Natural killer cell (primary cell): ENCODE data around the gene RAB26. TPM values are rescaled to one million over a fixed set of nuclear protein-coding genes. Genes with fewer than 3 reads are reported as not detected.
"Not testable (repeated sequence)": the region's sequence is repeated elsewhere in the genome, so short reads cannot be mapped to it uniquely, and the experiment has no call there.

Source experiments
- ATAC-seq, 3 donors: fragments of 150-1000 bp in 2 of 3; fragments of 200-7000 bp in 1 of 3; cut with Tn5 transposase; 1 replicate in 1 of 3; 2 replicates in 2 of 3; pipeline ENCODE4 v1.10.0; 2021; ENCODE audit warnings: mild to moderate bottlenecking in 2 of 3, moderate library complexity in 2 of 3
- DNase-seq, 2 donors: peaks; one replicate each; pipeline versions ENCODE4 v3.0.0 to v3.0.0-alpha.2; 2013 to 2021; ENCODE audit warnings: mixed read lengths in 1 of 2
- H3K27ac ChIP-seq: one replicate; pipeline ENCODE4 v1.5.1; 2013; ENCODE audit warnings: mild to moderate bottlenecking, low read length
- H3K27me3 ChIP-seq: one replicate; pipeline ENCODE4 v1.6.1; 2013; ENCODE audit warnings: low read length; ENCODE audit not compliant: control insufficient read depth, insufficient read depth
- H3K36me3 ChIP-seq: one replicate; pipeline ENCODE4 v1.6.1; 2013; ENCODE audit warnings: low read length; ENCODE audit not compliant: control insufficient read depth, insufficient read depth
- H3K4me1 ChIP-seq: one replicate; pipeline ENCODE4 v1.6.1; 2013; ENCODE audit warnings: low read length; ENCODE audit not compliant: control insufficient read depth, insufficient read depth
- H3K4me3 ChIP-seq: one replicate; pipeline ENCODE4 v1.5.1; 2013; ENCODE audit warnings: low read length
- H3K9me3 ChIP-seq: one replicate; pipeline ENCODE4 v1.6.1; 2013; ENCODE audit warnings: low read length; ENCODE audit not compliant: control insufficient read depth, insufficient read depth
- H3K27ac Mint-ChIP-seq, 2 donors: one replicate each; pipeline ENCODE4 v1.8.0; 2022; ENCODE audit warnings: mild to moderate bottlenecking in 2 of 2, mixed read lengths in 2 of 2, moderate library complexity in 1 of 2
- H3K27me3 Mint-ChIP-seq, 2 donors: one replicate each; pipeline ENCODE4 v1.8.0; 2022; ENCODE audit warnings: low read depth in 2 of 2, mixed read lengths in 2 of 2
- H3K36me3 Mint-ChIP-seq: one replicate; pipeline ENCODE4 v1.8.0; 2022; ENCODE audit warnings: mixed read lengths
- H3K4me1 Mint-ChIP-seq, 2 donors: one replicate each; pipeline ENCODE4 v1.8.0; 2022; ENCODE audit warnings: mixed read lengths in 2 of 2
- H3K4me3 Mint-ChIP-seq: one replicate; pipeline ENCODE4 v1.8.0; 2022; ENCODE audit warnings: mild to moderate bottlenecking, moderate library complexity, mixed read lengths
- H3K9me3 Mint-ChIP-seq, 2 donors: one replicate each; pipeline ENCODE4 v1.8.0; 2022; ENCODE audit warnings: mixed read lengths in 2 of 2
- CTCF ChIP-seq: fragments of 200-600 bp; IDR thresholded peaks from one replicate; pipeline ENCODE4 v1.8.0; 2022; ENCODE audit warnings: antibody characterized with exemption
- WGBS: methylation state at CpG from one replicate; pipeline ENCODE4 v1.1.7; 2013; ENCODE audit warnings: missing lambda C conversion rate; ENCODE audit not compliant: insufficient coverage; 5-methylcytosine and 5-hydroxymethylcytosine counted together
- intact Hi-C: fragments of 100-400 bp; cut with micrococcal nuclease; formaldehyde crosslinking; loops from one replicate; pipeline ENCODE4 v1.14.2; 2022
- total RNA-seq, 4 donors: library from RNA; stranded (reverse); fragments of 120-200 nt in 1 of 4; gene quantifications; one replicate each; pipeline versions ENCODE4 v1.2.3 to v1.2.4, GENCODE V29; 2013 to 2022

RAB26 gene
- under 1 TPM in 2 of 3 donors, not detected in 1; 0.27 to 0.28 TPM for total RNA-seq
- total RNA-seq (2013), result not detected

GRCh38 chr16:2147981-2148671 is at the start of gene RAB26:
Gene RAB26, plus strand, starts transcription at chr16:2148625. Its CDS starts 159 bp downstream, at chr16:2148784.
- peaks cover 38% of the 10 kb centered on the region for H3K4me1 ChIP-seq
- WGBS, result 4% methylated on average over 55 of the region's 55 CpGs
- ATAC-seq (peak; percentile 71 to 93 (median 91)), DNase-seq (peak; percentile 53 to 73)
- H3K27me3 ChIP-seq, result no peaks in the 10 kb centered on the region
- TF ChIP-seq CTCF, result no peak
- Mint-ChIP-seq H3K36me3 (no peaks in the 10 kb centered on the region), H3K4me3 (peak within 1 kb of the TSS; percentile 61), H3K4me1 (peaks cover 0 to 9% of the 10 kb centered on the region in 2 donors), H3K27me3 (peaks cover 0 to 3% of the 10 kb centered on the region in 2 donors), H3K27ac (no peak within 1 kb of the TSS), H3K9me3 (no peaks in the 10 kb centered on the region)
- intact Hi-C loops, result no loop called here
- no peaks in the 10 kb centered on the region for H3K9me3 ChIP-seq
- H3K27ac ChIP-seq, result no peak within 1 kb of the TSS
- H3K4me3 ChIP-seq, result peak within 1 kb of the TSS; percentile 29
- H3K36me3 ChIP-seq, result peaks cover 5% of the 10 kb centered on the region

GRCh38 chr16:2101581-2101980 is 46.8 kb upstream of the RAB26 start:
- H3K27me3 Mint-ChIP-seq, H3K4me3 ChIP-seq, H3K27ac Mint-ChIP-seq, H3K4me1 ChIP-seq, H3K9me3 Mint-ChIP-seq, H3K36me3 ChIP-seq, intact Hi-C loops, H3K9me3 ChIP-seq, H3K27me3 ChIP-seq, H3K4me3 Mint-ChIP-seq, ATAC-seq, H3K4me1 Mint-ChIP-seq, H3K36me3 Mint-ChIP-seq, H3K27ac ChIP-seq, DNase-seq: not testable (repeated sequence)
- WGBS, result 97% methylated on average over 11 of the region's 16 CpGs

DNA sequence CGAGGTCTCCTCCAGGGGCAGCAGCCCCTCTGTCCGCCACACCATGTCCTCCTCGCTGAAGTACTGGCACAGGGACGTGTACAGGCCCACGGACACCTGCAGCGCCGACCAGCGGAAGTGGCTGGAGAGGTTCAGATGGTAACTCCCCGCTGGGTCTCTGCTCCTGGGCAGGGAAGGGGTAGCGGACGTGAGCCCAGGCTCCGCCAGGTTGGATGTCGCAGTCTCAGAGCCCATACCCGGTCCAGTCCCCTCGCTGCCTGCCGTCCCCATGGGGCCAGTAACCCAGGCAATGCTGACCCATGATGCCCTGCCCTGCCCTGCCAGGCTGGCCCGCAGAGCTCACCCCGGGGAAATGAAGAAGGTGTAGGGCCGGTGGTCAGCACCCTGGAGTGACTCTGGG is 46.0 kb upstream of the RAB26 start:
- TF ChIP-seq CTCF, result no peak
- H3K27ac Mint-ChIP-seq, result no peak overlapping the region
- no peaks in the 10 kb centered on the region for H3K9me3 ChIP-seq
- intact Hi-C loops, result no loop called here
- no peak for ATAC-seq
- no peaks in the 10 kb centered on the region for H3K36me3 Mint-ChIP-seq
- DNase-seq, result no peak
- no peaks in the 10 kb centered on the region for H3K9me3 Mint-ChIP-seq
- H3K4me1 ChIP-seq, result no peaks in the 10 kb centered on the region
- no peaks in the 10 kb centered on the region for H3K27me3 ChIP-seq
- WGBS, result 96% methylated on average over 19 of the region's 19 CpGs
- H3K27me3 Mint-ChIP-seq, result no peaks in the 10 kb centered on the region
- peaks cover 9% of the 10 kb centered on the region for H3K36me3 ChIP-seq
- no peak overlapping the region for H3K4me3 Mint-ChIP-seq
- H3K4me1 Mint-ChIP-seq, result no peaks in the 10 kb centered on the region
- H3K4me3 ChIP-seq, result no peak overlapping the region
- H3K27ac ChIP-seq, result no peak overlapping the region

- H3K4me3 Mint-ChIP-seq, H3K27ac Mint-ChIP-seq, H3K27me3 Mint-ChIP-seq, H3K36me3 ChIP-seq, H3K4me3 ChIP-seq, H3K9me3 Mint-ChIP-seq, ATAC-seq, H3K27me3 ChIP-seq, H3K27ac ChIP-seq, H3K4me1 ChIP-seq, H3K9me3 ChIP-seq, H3K4me1 Mint-ChIP-seq, DNase-seq, intact Hi-C loops, H3K36me3 Mint-ChIP-seq: not testable (repeated sequence)
- WGBS, result 99% methylated on average over 13 of the region's 20 CpGs
Observed at GRCh38 chr16:2104464-2104863, 44.0 kb upstream of the RAB26 start.

- DNase-seq, H3K4me3 Mint-ChIP-seq, H3K36me3 ChIP-seq, H3K4me1 ChIP-seq, H3K27me3 ChIP-seq, H3K9me3 Mint-ChIP-seq, H3K4me3 ChIP-seq, H3K9me3 ChIP-seq, intact Hi-C loops, H3K4me1 Mint-ChIP-seq, H3K27ac ChIP-seq, H3K27me3 Mint-ChIP-seq, ATAC-seq, H3K27ac Mint-ChIP-seq, H3K36me3 Mint-ChIP-seq: not testable (repeated sequence)
- WGBS, result 98% methylated on average over 21 of the region's 21 CpGs
Observed at GRCh38 chr16:2105291-2105690, 43.1 kb upstream of the RAB26 start.

DNA sequence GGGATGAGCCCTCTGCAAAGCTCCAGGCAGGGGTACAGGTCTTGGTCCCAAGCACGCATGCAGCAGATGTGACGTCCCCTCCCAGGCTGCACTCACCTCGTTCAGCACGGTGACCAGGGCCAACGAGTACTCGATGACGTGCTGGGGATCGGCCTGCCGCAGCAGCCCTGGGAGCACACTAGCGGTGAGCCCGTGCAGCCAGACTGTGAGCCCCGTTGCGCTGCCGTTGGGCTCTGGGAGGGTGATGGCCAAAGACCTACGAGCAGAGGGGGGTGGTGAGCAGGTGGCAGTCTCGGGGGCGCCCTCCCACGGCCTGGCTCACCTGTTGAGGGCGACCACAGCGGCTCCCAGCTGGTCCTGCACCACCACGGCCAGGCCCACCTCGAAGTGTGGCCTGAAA is 42.7 kb upstream of the RAB26 start:
- not testable (repeated sequence) for H3K4me3 Mint-ChIP-seq, H3K4me1 Mint-ChIP-seq, H3K36me3 ChIP-seq

GRCh38 chr16:2106211-2106610 is 42.2 kb upstream of the RAB26 start:
- H3K9me3 ChIP-seq, intact Hi-C loops, DNase-seq, H3K27me3 Mint-ChIP-seq, H3K4me3 ChIP-seq, H3K27me3 ChIP-seq, H3K36me3 ChIP-seq, H3K27ac Mint-ChIP-seq, H3K4me1 Mint-ChIP-seq, H3K4me1 ChIP-seq, H3K9me3 Mint-ChIP-seq, H3K27ac ChIP-seq, ATAC-seq, H3K4me3 Mint-ChIP-seq, H3K36me3 Mint-ChIP-seq: not testable (repeated sequence)
- 96% methylated on average over 37 of the region's 38 CpGs for WGBS

More for the DNA sequence above, 42.7 kb upstream of the RAB26 start:
- H3K9me3 Mint-ChIP-seq, H3K4me3 ChIP-seq, H3K9me3 ChIP-seq, H3K4me1 ChIP-seq, H3K36me3 Mint-ChIP-seq, DNase-seq, H3K27ac Mint-ChIP-seq, H3K27me3 ChIP-seq, H3K27me3 Mint-ChIP-seq, intact Hi-C loops, ATAC-seq, H3K27ac ChIP-seq: not testable (repeated sequence)
- WGBS, result 92% methylated on average over 17 of the region's 22 CpGs
